ENCODE data around the gene FUS.

Gene FUS

GRCh38 chr16:31200821-31201568, 21.1 kb downstream of the FUS start:
- DNase-seq (ENCODE audit: low read depth) = no peak
- TF ChIP-seq CTCF (conservative IDR thresholded peaks at IDR 0.05; ENCODE audit: low read depth, low read length) = no peak
- no peak overlapping the region for H3K4me3 ChIP-seq (ENCODE audit: low read length)

GRCh38 chr16:31201582-31202413, 21.9 kb downstream of the FUS start:
- no peak for DNase-seq (ENCODE audit: low read depth)
- peak overlapping the region; percentile 54 for H3K4me3 ChIP-seq (ENCODE audit: low read length)
- TF ChIP-seq CTCF (conservative IDR thresholded peaks at IDR 0.05; ENCODE audit: low read depth, low read length) = no peak

- peak within 1 kb of the TSS; percentile 54 for H3K4me3 ChIP-seq (ENCODE audit: low read length)
- no peak for DNase-seq (ENCODE audit: low read depth)
- TF ChIP-seq CTCF (conservative IDR thresholded peaks at IDR 0.05; ENCODE audit: low read depth, low read length) = no peak
These were observed 22.8 kb downstream of the FUS start, which contains the start of gene PYCARD for GRCh38 chr16:31202414-31203375. Gene PYCARD (minus strand): TSS chr16:31202760. CDS start chr16:31202690, 70 bp downstream.

GRCh38 chr16:31204871-31205666, 25.1 kb downstream of the FUS start:
- no peak for TF ChIP-seq CTCF (conservative IDR thresholded peaks at IDR 0.05; ENCODE audit: low read depth, low read length)
- no peak overlapping the region for H3K4me3 ChIP-seq (ENCODE audit: low read length)

GRCh38 chr16:31206776-31207175, 26.8 kb downstream of the FUS start:
- H3K4me3 ChIP-seq (ENCODE audit: low read length) = no peak overlapping the region

More at GRCh38 chr16:31204871-31205666, 25.1 kb downstream of the FUS start:
- no peak for DNase-seq (ENCODE audit: low read depth)

More at GRCh38 chr16:31206776-31207175, 26.8 kb downstream of the FUS start:
- no peak for TF ChIP-seq CTCF (conservative IDR thresholded peaks at IDR 0.05; ENCODE audit: low read depth, low read length)
- no peak for DNase-seq (ENCODE audit: low read depth)

Data from retinal pigment epithelial cell (primary cell).